HG03558 (cell line): ENCODE data around the gene IGFALS.

ENCODE experiments used
- ATAC-seq: cut with Tn5 transposase; IDR thresholded peaks from one replicate; pipeline ENCODE4 v1.9.1; 2021; ENCODE audit warnings: moderate number of reproducible peaks; ENCODE audit not compliant: unreplicated experiment; ENCODE audit errors: extremely low read depth

IGFALS gene

DNA sequence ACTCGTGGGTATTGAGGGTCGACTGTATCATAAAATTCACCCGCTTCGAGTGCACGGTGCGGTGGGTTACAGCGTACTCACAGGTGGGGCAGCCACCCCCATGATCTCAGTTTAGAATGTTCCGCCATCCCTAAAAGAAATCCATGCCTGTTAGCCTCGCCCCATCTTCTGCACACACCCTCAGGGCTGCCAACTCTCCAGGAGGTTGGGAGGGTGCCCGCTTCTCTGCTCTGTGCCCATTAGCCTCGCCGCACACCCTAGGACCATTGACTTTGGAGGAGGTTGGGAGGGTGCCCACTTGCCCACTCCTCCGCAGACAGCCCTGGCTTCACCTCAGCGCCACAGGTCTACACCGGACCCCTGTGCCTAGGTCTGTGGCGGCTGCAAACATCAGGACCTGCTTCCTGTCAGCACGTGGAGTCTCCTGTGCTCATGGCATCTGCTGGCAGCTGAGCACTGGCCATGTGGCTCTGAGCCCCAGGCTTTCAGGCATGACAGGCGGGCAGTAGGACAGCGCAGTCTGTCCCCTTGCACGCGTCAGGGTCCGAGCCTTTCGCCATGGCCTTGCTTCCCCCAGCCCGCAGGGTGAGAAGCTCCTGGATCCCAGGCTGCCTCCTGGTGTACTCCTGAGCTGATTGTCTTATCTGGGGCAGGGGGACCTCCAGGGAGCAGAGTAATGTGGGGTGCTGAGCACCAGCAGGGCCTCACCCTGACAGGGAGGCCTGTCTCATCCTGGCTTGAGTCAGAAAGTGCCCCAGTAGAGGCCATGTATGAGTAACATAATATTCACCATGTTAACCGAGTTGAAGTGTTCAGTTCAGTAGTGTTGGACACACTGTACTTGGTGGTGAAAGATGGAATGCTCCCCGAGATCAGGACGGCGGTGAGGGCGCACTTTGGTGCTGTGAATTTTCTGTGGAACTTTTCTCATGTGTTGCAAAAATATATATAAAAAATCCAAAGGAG is 44.1 kb downstream of the IGFALS start:
- no peak for ATAC-seq

DNA sequence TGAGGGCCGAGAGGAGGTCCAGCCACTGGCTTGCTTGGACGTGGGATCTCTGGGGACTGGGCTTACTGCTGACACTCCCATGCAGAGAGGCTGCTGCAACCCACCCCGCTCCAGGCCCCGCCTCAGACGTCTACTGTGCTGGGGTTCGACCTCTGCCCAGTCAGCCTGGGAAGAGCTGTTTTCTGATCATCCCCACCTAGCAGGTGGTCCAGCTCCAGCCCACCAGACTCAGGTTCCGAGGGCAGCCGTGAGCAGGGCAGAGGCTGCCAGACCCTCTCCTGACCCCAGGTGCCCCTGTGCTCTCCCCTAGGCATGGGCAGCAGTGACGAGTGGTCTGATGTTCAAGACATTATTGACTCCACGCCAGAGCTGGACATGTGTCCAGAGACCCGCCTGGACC is 45.6 kb downstream of the IGFALS start:
- ATAC-seq: no peak

DNA sequence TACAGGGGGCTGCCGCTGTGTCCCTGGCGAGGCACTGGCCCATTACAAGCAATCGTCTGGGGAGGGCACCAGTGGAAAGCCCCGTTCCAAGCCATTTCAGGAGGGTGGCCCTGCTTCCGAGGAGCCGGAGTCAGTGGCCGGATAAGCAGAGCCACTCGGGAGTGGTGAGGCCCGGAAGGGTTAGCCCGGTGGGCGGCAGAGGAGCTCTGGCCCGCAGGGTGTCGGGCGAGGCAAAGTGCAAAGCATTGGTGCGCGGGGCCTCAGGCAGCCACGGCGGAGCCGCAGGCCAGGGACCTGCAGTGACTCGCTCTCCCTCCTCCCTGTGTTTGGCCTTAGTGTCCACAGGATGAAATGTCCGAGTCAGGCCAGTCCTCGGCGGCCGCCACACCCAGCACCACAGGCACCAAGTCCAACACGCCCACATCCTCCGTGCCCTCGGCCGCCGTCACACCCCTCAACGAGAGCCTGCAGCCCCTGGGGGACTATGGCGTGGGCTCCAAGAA is 46.8 kb downstream of the IGFALS start:
- ATAC-seq: no peak

DNA sequence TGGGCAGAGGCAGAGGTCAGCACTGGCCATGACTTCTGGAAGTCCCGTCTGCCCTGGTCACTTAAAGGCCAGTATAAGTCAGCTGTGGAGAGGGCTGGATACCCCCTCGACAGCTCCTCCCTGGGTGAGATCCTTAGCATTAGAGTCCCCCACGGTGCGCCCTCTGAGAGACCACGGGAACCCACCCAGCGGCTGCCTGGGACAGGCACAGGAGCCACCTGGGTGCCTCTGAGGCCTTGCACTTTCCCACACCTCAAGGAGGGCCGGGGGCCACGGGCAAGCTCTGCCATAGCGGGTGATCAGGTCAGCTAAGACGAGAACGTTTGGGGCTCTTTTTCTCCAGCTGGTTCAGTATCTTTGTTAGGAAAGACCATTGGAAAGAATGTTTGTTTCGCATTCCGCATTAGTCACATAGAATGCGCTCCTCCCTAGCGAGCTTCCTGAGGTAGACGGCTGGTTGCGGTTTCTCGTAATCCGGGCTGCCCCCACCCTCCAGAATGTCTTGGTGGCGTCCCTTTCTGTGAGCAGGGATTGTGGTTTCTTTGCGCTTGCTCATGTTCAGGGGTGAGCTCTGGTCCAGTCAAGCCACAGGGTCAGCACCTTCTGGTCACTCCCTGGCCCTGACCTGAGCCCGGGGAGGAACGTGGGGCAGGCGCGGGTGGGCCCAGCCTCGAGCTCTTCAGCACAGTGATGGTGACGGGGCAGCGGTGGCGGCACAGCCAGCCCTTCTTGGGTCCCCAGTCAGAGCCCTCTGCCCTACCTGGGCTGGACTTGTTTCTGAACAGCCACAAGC is 47.4 kb downstream of the IGFALS start:
- no peak for ATAC-seq

DNA sequence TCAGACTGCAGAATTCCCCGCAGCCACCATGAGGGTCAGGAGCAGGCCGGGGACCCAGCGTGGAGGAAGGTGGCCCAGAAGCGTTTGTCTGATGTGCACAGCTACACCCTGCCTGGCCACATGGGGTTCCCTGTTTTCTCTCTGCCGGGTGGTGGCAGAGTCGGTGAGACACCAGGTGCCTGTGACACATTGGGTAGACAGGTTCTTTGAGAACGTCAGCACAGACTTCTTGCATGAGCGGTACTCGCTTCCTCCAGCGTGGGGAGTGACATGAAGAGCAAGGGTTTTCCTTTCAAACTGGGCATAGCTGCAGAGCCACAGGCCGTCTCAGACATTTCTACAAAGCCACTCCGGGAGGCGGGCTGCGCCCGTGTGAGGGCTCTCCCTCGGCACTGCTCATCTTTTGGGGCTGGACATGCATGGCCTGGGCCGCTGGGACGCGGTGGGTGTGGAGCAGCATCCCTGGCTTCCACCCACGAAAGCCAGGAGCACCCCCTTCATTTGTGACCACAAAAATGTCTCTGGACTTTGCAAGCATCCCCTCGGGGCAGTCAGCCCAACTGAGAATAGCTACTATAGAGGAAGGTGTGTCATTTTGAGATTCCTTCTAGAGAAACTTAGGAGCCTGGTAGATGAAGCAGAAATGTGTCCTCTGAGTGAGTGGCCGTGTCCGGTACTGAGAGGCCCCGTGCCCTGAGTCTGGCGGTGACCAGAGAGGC is 48.2 kb downstream of the IGFALS start:
- ATAC-seq: no peak

DNA sequence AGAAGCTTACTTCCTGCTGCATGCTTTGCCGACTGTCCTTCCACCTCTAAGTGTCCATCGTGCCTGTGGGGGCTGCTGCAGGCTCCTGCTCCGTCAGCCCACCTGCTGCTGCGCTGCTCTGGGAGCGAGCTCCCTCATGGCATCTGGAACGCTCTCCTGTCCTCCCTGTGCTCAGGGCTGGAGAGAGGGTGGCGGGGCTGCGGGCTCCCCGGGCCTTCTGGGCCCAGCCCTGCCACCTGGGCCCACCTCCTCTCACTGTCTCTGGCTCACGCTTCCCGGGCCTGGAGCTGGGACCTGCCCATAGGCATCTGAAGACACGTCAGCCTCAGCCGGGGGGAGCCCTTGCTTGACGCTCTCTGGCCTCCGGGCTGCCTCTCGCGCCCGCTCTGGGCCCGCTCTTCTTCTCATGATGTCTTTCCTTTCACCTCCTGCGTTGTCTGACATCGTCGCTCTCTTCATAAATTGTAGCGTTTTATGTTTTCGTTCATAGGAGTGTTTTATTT is 49.1 kb downstream of the IGFALS start:
- no peak for ATAC-seq

DNA sequence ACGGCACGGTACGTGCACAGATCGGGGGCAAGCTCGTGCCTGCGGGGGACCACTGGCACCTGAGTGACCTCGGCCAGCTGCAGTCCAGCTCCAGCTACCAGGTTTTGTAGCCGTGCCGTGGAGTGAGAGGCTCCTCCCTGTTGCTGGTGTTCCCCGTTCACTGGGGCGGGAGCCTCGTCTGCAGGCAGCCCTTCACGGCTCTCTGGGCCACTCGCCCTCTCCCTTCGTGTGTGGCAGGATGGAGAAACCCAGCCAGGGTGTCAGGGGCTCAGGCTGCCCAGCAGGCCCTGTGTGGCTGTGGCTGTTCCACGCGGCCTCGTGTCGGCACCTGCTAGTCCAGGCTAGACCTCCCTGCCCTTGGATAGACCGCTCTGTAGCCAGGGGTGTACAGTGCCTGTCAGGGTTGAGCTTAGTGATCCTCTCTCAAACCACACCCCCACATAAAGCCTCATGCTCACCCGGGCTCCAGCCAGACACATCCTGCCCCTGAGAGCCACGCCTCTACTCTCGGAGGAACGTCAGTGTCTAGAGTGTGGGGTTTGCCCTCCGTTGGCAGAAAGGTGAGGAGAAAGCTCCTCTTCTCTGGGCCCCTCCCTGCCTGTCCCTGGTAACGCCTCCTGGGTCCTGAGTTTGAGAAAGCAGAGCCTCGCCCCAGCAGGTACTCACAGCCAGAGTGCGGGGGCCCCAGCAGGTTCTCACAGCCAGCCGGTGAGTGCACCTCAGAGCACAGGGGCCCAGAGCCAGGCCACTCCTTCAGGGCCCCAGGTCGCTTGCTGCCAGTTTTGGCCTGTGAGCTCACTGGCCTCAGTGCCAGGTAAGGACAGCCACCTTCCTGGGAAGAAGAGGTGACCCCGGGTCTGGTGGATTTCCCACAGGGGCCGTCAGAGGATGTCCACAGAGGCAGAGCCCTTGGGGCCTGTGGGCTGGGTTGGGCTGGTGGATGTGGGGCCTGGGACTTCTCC is 49.8 kb downstream of the IGFALS start:
- no peak for ATAC-seq

DNA sequence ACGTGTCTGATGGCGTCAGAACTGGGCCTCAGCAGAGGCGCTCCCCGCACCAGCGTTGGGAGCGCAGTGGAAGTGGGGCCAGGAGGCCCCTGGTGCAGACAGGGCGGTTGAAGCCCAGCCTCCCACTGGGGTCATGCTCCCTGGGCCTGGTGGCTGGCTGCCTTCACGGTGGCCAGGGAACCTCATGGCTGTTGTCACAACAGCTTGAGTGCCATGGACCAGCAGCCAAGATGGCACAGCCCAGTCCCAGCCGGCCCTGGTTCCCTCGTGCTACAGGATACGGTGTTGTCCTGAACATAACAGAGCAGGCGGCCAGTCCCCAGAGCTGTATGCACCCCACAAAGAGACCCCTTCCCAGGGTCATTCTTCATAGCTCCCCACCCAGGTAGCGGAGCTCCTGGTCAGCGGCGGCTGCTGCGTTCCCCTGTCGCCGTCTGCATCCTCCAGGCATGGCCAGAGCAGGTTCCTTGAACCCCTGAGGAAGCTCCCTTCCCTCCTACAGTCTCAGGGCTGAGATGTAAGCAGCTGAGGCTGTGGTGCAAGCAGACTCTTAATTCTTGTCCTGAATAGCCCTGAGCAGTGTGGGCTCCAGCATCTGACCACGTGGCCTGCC is 51.8 kb downstream of the IGFALS start:
- ATAC-seq: no peak

DNA sequence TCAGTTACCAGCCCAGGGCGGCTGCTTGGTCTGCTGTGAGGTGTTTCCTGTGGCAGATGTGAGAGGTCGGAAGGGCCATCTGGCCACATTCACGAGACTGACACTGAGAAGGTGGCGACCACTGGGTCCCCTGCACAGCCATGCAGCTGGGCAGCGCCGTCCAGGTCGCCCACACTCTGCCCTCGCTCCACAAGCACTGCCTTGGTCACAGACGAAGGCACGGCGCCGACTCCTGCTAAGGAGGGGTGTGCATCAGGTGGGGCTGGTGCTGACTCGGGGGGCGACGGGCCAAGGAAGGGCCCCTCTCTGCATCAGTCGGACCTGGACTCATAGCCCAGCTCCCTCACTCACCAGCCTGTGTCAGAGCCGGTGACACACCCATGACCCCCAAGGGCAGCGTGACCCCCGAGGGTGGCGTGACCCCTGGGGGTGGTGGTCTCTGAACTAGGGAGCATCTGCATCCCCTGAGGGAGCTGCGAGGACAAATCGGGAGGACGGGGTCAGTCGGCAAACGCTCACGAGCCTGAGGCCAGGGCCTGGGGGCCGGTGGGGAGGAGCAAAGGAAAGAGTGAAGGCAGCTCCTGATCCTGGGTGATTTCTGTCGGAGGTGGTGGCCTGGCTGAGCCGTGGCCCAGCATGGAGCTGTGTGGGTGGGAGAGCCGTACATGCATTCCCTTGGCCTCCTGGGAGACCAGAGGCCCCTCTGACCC is 52.6 kb downstream of the IGFALS start:
- ATAC-seq: no peak
